K562 (cell line): ENCODE data around the gene SPATA2L. TPM values are rescaled to one million over a fixed set of nuclear protein-coding genes. Genes with fewer than 3 reads are reported as not detected.

Experiments
- CEBPZ ChIP-seq: fragments of 150-350 bp; IDR thresholded peaks from 2 replicates; pipeline ENCODE4 v1.6.1; 2014; ENCODE audit warnings: low read depth, mild to moderate bottlenecking, low read length, borderline replicate concordance
- DEAF1 ChIP-seq: fragments of 450-650 bp; formaldehyde crosslinking; IDR thresholded peaks from 2 replicates; pipeline ENCODE4 v1.4.0; 2020; ENCODE audit warnings: mild to moderate bottlenecking, moderate library complexity
- FUS ChIP-seq: fragments of 200-400 bp; formaldehyde crosslinking; optimal IDR thresholded peaks from 2 replicates; pipeline ENCODE3; 2017; ENCODE audit warnings: low read depth, low read length
- KDM4B ChIP-seq, 2 experiments: fragments of 450-650 bp in 1 of 2; sonication (generic) in 1 of 2; IDR thresholded peaks; 2 replicates each; pipeline ENCODE4 v1.6.1; 2016 to 2017; ENCODE audit warnings: borderline replicate concordance in 2 of 2, antibody characterized with exemption in 1 of 2, low read depth in 1 of 2, mild to moderate bottlenecking in 1 of 2
- MAFG ChIP-seq: fragments of 450-650 bp; conservative IDR thresholded peaks from 2 replicates; pipeline ENCODE4 v1.6.1; 2016; ENCODE audit warnings: missing genetic modification characterization, missing compliant biosample characterization
- POLR2AphosphoS2 ChIP-seq: IDR thresholded peaks from 2 replicates; pipeline ENCODE4 v1.6.1; 2012; ENCODE audit warnings: low read length, improper control_type of control experiment
- PRDM10 ChIP-seq: fragments of 450-650 bp; IDR thresholded peaks from 2 replicates; pipeline ENCODE4 v1.6.1; 2018; ENCODE audit not compliant: partially characterized antibody
- RUNX1 ChIP-seq: sonication (generic); IDR thresholded peaks from 2 replicates; pipeline ENCODE4 v1.6.1; 2016; ENCODE audit warnings: antibody characterized with exemption, low read depth
- SIX5 ChIP-seq, 2 experiments: IDR thresholded peaks; 2 replicates each; pipeline ENCODE4 v1.6.1; 2011; ENCODE audit warnings: low read length in 2 of 2, borderline replicate concordance in 1 of 2, low read depth in 1 of 2, mild to moderate bottlenecking in 1 of 2, moderate library complexity in 1 of 2; ENCODE audit not compliant: insufficient read depth in 1 of 2
- SMAD4 ChIP-seq: fragments of 250-450 bp; sonication (Bioruptor Pico); conservative IDR thresholded peaks from 2 replicates; pipeline ENCODE4 v1.8.0; 2021; ENCODE audit warnings: inconsistent platforms, mild to moderate bottlenecking, moderate library complexity
- SNRNP70 ChIP-seq: fragments of 200-400 bp; formaldehyde crosslinking; optimal IDR thresholded peaks from 2 replicates; pipeline ENCODE3; 2017; ENCODE audit warnings: low read depth, low read length
- TCF3 ChIP-seq: sonication (generic); formaldehyde crosslinking; IDR thresholded peaks from 2 replicates; pipeline ENCODE4 v1.4.0; 2020; ENCODE audit warnings: mild to moderate bottlenecking, missing genetic modification reagents
- ZNF253 ChIP-seq: fragments of 250-450 bp; sonication (Bioruptor Pico); conservative IDR thresholded peaks from 2 replicates; pipeline ENCODE4 v1.6.1; 2021; ENCODE audit warnings: mild to moderate bottlenecking
- ZNF77 ChIP-seq: fragments of 250-450 bp; sonication (Bioruptor Pico); IDR thresholded peaks from 2 replicates; pipeline ENCODE4 v1.5.0; 2020
- polyA plus RNA-seq, 8 experiments: library from polyadenylated mRNA; depleted of rRNA in 4 of 8; stranded (reverse) in 5 of 8; unstranded in 3 of 8; fragments of >200 nt; fragmentation: Nextera tagmentation in 2 of 8; fragmentation: Illumina TruSeq in 1 of 8; extraction: Ambion mirVana in 2 of 8; extraction: Trizol in 1 of 8; gene quantifications; 2 replicates each; pipeline versions ENCODE4 v1.2.1 to v1.2.3, GENCODE V29; 2011 to 2014; ENCODE audit warnings: inconsistent platforms in 1 of 8, missing spikeins in 1 of 8
- total RNA-seq, 7 experiments: library from RNA; depleted of rRNA in 6 of 7; stranded (reverse); fragments of >200 nt in 6 of 7; fragmentation: Illumina TruSeq in 2 of 7; extraction: Trizol in 2 of 7; gene quantifications; 2 replicates each; pipeline versions ENCODE4 v1.2.1 to v1.2.3, GENCODE V29; 2011 to 2021; ENCODE audit warnings: low replicate concordance in 1 of 7
- TF ChIP-seq, protein P1 (sequence below): fragments of 450-650 bp; formaldehyde crosslinking; IDR thresholded peaks from 2 replicates; pipeline ENCODE4 v1.4.0; 2022; ENCODE audit warnings: mild to moderate bottlenecking, moderate library complexity

SPATA2L gene
- total and polyA plus RNA-seq, 9 of the 15 experiments (the other 6 are each of a cell fraction or from before 2014, with no cell fraction given), result 0.13 to 19.2 (median 4.8) TPM; not detected in 1

DNA sequence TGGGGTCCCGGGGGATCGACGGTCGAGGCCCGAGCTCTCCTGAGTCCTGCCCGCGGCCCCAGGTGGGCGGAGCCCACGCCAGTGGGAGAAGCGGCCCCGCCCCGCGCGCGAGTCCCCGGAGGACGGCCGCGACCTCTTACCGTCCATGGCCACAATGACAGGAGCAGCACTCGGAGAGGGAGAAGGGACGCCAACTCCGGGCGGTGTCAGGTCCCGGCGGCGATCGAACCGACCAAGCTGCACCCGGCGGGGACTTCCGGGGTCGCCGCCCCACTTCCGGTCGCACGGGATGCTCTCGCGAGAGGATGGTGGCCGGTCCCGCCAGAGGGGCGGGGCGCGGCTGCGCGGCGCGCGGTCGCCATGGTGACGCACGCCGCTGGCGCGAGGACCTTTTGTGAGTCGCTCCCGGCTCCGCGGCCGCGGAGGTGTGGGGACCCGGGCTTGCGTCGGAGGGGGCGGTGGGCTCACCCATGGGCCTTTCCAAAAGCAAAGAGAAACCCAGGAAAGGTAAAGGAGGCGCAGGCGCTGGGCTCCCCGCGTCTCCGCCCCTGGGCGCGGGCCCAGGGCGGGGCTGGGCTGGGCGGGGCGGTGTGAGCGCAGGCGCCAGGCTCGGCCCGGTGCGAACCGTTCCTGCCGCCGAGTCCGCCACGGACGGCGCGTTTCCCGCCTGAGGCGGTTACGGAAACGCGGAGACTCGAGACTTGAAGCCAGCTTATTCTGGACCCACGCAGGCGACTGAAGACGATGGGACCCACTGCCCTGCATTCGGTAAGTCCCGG is 43.9 kb downstream of the SPATA2L start, which contains the start of the genes CHMP1A and SPATA33 (continued):
- TF ChIP-seq PRDM10, result no peak
- TF ChIP-seq SIX5 (IDR thresholded peaks at IDR 0.05; ENCODE audit: borderline replicate concordance in 1 of 2, insufficient read depth in 1 of 2, low read depth in 1 of 2, low read length in 2 of 2), result no peak
- TF ChIP-seq, protein P1, sequence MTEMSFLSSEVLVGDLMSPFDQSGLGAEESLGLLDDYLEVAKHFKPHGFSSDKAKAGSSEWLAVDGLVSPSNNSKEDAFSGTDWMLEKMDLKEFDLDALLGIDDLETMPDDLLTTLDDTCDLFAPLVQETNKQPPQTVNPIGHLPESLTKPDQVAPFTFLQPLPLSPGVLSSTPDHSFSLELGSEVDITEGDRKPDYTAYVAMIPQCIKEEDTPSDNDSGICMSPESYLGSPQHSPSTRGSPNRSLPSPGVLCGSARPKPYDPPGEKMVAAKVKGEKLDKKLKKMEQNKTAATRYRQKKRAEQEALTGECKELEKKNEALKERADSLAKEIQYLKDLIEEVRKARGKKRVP (CRISPR knock-in tag), result 0 out of 2 replicates have a peak, but pooled peaks have one; percentile 12
- TF ChIP-seq DEAF1 (CRISPR knock-in tag), result no peak
- TF ChIP-seq RUNX1, result no peak
- TF ChIP-seq POLR2AphosphoS2, result no peak
- TF ChIP-seq ZNF253 (CRISPR knock-in tag), result no peak
- TF ChIP-seq MAFG (tag), result no peak
- TF ChIP-seq CEBPZ, result no peak
- no peak; the same call in 1 of the 2 replicates for TF ChIP-seq TCF3 (CRISPR knock-in tag)
- no peak for TF ChIP-seq ZNF77 (CRISPR knock-in tag)
- TF ChIP-seq SMAD4, result peak; percentile 36; the same call in 1 of the 2 replicates
- peak; percentile 41 for TF ChIP-seq FUS
- TF ChIP-seq SNRNP70, result no peak
- TF ChIP-seq KDM4B (IDR thresholded peaks at IDR 0.05; ENCODE audit: borderline replicate concordance in 2 of 2, low read depth in 1 of 2), result peak in 1 of 2 experiments; percentile 40; a peak in 1 of 4 replicates
